Measurements from ENCODE around the gene VANGL1.

VANGL1 gene

DNA sequence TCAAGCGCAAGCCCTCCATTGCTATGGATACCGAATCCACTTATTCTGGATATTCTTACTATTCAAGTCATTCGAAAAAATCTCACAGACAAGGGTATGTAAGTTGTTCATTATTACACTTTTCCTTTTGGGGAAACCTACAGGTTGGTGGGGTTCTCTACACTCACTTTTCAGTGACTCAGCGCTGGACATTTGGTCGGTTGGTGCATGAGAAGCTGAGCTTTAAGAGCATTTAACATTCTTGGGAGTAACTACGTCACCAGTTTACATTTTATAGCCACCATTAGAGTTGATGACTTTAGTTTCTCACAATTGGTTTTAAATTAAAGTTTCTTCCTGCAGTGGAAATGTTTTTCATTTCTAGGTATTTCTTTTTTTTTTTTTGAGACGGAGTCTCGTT lies 9.6 kb downstream of the VANGL1 start:
- no peak overlapping the region for H3K4me3 ChIP-seq (ENCODE audit: low read depth, low read length)
- no peak for DNase-seq
- in situ Hi-C loops (cut with HindIII; ENCODE audit: low pct_ligation_motif_present, low sequenced_read_pairs): no loop called here
- peaks cover 4% of the 10 kb centered on the region for H3K36me3 ChIP-seq (replicated peaks)
- TF ChIP-seq, protein P1, sequence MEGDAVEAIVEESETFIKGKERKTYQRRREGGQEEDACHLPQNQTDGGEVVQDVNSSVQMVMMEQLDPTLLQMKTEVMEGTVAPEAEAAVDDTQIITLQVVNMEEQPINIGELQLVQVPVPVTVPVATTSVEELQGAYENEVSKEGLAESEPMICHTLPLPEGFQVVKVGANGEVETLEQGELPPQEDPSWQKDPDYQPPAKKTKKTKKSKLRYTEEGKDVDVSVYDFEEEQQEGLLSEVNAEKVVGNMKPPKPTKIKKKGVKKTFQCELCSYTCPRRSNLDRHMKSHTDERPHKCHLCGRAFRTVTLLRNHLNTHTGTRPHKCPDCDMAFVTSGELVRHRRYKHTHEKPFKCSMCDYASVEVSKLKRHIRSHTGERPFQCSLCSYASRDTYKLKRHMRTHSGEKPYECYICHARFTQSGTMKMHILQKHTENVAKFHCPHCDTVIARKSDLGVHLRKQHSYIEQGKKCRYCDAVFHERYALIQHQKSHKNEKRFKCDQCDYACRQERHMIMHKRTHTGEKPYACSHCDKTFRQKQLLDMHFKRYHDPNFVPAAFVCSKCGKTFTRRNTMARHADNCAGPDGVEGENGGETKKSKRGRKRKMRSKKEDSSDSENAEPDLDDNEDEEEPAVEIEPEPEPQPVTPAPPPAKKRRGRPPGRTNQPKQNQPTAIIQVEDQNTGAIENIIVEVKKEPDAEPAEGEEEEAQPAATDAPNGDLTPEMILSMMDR (IDR thresholded peaks at IDR 0.05; ENCODE audit: low read depth, low read length, missing control alignments): no peak
- H3K27ac ChIP-seq: no peak overlapping the region
- no peaks in the 10 kb centered on the region for H3K27me3 ChIP-seq (replicated peaks)

DNA sequence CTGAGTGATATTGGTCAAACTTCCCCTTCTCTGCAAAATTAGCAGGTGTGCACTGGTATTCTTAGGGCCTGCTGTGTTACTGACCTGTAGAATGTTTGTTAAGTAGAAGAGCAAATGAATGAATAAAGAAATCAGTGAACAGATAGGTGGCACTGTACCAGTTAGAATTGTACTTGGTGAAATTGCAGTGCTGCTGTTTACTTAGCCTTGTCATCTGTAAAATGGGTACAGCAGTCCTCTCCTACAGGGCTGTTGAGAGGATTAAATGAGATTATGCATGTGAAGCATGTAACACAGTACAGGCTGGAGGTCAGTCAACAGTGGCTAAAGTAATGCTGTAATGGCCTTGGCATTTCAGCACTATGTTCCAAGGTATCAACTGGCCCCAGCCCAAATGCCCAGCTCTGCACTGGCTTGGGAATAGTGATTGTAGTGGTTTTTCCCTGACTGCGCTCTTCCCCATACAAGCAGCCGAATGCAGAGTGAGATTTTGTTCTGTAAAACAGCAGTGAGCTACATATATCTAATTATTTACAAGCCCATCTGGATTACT lies 10.5 kb downstream of the VANGL1 start:
- no peak for DNase-seq
- Histone ChIP-seq H3K4me3 (ENCODE audit: low read depth, low read length) (no peak overlapping the region), H3K27me3 (replicated peaks) (no peaks in the 10 kb centered on the region), H3K36me3 (replicated peaks) (peaks cover 4% of the 10 kb centered on the region), H3K27ac (no peak overlapping the region)
- in situ Hi-C loops (cut with HindIII; ENCODE audit: low pct_ligation_motif_present, low sequenced_read_pairs): no loop called here
- TF ChIP-seq, protein P1 (IDR thresholded peaks at IDR 0.05; ENCODE audit: low read depth, low read length, missing control alignments): no peak

GRCh38 chr1:115654125-115654524 lies 12.4 kb downstream of the VANGL1 start:
- no peaks in the 10 kb centered on the region for H3K27me3 ChIP-seq (replicated peaks)
- DNase-seq: no peak
- TF ChIP-seq, protein P1 (IDR thresholded peaks at IDR 0.05; ENCODE audit: low read depth, low read length, missing control alignments): no peak

DNA sequence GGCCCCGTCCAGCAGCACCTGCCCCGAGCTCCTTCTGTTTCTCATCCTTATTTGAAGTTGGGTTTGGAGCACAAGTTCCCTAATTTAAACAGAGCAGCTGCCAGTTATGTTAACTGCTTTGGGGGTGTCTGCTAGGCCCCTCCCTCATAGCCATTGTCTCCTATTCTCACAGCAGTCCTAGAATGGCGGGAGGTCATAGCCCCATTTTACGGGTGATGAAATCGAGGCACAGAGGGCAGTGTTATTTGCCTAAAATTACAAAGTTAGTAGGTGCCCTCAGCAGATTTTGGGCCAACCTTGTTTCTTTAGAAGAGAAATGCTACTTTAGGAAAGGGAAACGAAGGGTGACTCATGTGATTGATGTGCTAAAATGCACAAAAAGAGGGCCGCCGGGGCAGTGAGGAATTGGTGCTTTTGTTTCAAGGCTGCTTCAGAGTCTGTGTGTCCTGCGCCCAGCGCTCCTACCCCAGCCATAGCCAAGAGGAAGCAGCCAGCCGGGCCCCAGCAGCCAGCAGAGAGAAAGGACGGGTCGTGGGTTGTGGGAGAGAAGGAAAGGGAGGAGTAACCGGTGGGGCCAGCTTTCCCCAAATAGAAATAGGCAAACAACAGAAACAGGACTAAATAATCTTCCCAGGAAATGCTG lies 13.0 kb downstream of the VANGL1 start:
- Histone ChIP-seq H3K27ac (no peak overlapping the region), H3K4me3 (ENCODE audit: low read depth, low read length) (no peak overlapping the region), H3K36me3 (replicated peaks) (peaks cover 9% of the 10 kb centered on the region), H3K27me3 (replicated peaks) (no peaks in the 10 kb centered on the region)
- in situ Hi-C loops (cut with HindIII; ENCODE audit: low pct_ligation_motif_present, low sequenced_read_pairs): no loop called here
- TF ChIP-seq, protein P1 (IDR thresholded peaks at IDR 0.05; ENCODE audit: low read depth, low read length, missing control alignments): no peak
- no peak for DNase-seq

More at GRCh38 chr1:115654125-115654524, 12.4 kb downstream of the VANGL1 start:
- H3K4me3 ChIP-seq (ENCODE audit: low read depth, low read length): no peak overlapping the region
- in situ Hi-C loops (cut with HindIII; ENCODE audit: low pct_ligation_motif_present, low sequenced_read_pairs): no loop called here
- no peak overlapping the region for H3K27ac ChIP-seq
- H3K36me3 ChIP-seq (replicated peaks): peaks cover 5% of the 10 kb centered on the region

DNA sequence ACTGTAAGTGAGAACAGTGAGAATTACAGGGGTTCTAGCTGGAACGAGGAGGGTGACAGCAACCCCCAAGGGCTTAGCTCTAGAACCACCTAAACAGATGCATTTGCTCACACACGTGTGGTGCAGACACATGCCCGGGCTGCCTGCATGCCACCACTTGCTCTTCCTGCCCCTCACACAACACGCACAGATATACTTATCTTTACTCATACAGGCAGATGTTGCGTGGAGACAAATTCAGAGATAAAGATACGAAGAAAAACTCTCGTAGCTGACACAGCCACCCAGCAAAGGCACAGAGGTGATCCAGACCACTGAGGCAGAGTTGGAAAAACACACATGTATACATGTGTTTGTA lies 13.5 kb downstream of the VANGL1 start:
- TF ChIP-seq, protein P1 (IDR thresholded peaks at IDR 0.05; ENCODE audit: low read depth, low read length, missing control alignments): no peak
- Histone ChIP-seq H3K27me3 (replicated peaks) (no peaks in the 10 kb centered on the region), H3K36me3 (replicated peaks) (peaks cover 11% of the 10 kb centered on the region), H3K4me3 (ENCODE audit: low read depth, low read length) (no peak overlapping the region), H3K27ac (no peak overlapping the region)
- no peak for DNase-seq
- in situ Hi-C loops (cut with HindIII; ENCODE audit: low pct_ligation_motif_present, low sequenced_read_pairs): no loop called here

DNA sequence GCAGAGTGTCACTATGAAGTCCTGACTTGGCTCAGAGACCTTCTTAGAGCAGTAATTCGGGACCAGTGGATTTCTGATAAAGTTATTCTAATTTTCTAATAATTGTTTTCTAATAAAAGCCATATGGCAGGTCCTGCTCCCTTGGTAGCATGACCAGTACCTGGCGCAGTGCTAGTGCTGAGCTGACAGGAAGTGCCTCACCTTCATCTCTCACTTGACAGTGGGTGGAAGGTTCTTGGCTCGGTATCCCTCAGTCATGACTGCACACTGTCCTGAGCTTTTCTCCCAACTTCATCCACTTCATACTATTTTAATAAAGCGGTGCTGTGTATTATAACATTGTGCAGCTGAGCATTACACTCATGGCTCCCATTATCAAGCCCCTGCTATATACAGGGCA lies 14.1 kb downstream of the VANGL1 start:
- in situ Hi-C loops (cut with HindIII; ENCODE audit: low pct_ligation_motif_present, low sequenced_read_pairs): no loop called here
- H3K27ac ChIP-seq: no peak overlapping the region
- H3K27me3 ChIP-seq (replicated peaks): no peaks in the 10 kb centered on the region
- H3K36me3 ChIP-seq (replicated peaks): peaks cover 13% of the 10 kb centered on the region
- TF ChIP-seq, protein P1 (IDR thresholded peaks at IDR 0.05; ENCODE audit: low read depth, low read length, missing control alignments): no peak
- no peak for DNase-seq
- no peak overlapping the region for H3K4me3 ChIP-seq (ENCODE audit: low read depth, low read length)

Measured in brain microvascular endothelial cell (primary cell).